Muscle layer of duodenum (tissue), 2 donors: ENCODE measurements around the gene BCORL1.
A peak's percentile ranks its signal among the peaks of the same experiment; 100 is the strongest.

Experiments
- H3K27ac ChIP-seq: one replicate; pipeline ENCODE4 v1.7.0; 2013; ENCODE audit warnings: mild to moderate bottlenecking, low read length
- H3K27me3 ChIP-seq: one replicate; pipeline ENCODE4 v1.7.0; 2013; ENCODE audit warnings: low read depth, mild to moderate bottlenecking, control low read depth, low read length
- H3K36me3 ChIP-seq, 2 donors: one replicate each; pipeline ENCODE4 v1.7.0; 2013; ENCODE audit warnings: low read length in 2 of 2, control low read depth in 1 of 2, mild to moderate bottlenecking in 1 of 2; ENCODE audit not compliant: insufficient read depth in 2 of 2, control insufficient read depth in 1 of 2
- H3K4me1 ChIP-seq, 2 donors: one replicate each; pipeline ENCODE4 v1.7.0; 2013; ENCODE audit warnings: low read length in 2 of 2, mild to moderate bottlenecking in 2 of 2, control low read depth in 1 of 2, moderate library complexity in 1 of 2; ENCODE audit not compliant: insufficient read depth in 2 of 2, control insufficient read depth in 1 of 2
- H3K4me3 ChIP-seq, 2 donors: one replicate each; pipeline ENCODE4 v1.7.0; 2013; ENCODE audit warnings: low read length in 2 of 2, low read depth in 1 of 2, mild to moderate bottlenecking in 1 of 2
- H3K9me3 ChIP-seq, 2 donors: one replicate each; pipeline ENCODE4 v1.7.0; 2013; ENCODE audit warnings: low read length in 2 of 2, control low read depth in 1 of 2, mild to moderate bottlenecking in 1 of 2; ENCODE audit not compliant: control insufficient read depth in 1 of 2
- donor health status: healthy.

The BCORL1 gene

DNA sequence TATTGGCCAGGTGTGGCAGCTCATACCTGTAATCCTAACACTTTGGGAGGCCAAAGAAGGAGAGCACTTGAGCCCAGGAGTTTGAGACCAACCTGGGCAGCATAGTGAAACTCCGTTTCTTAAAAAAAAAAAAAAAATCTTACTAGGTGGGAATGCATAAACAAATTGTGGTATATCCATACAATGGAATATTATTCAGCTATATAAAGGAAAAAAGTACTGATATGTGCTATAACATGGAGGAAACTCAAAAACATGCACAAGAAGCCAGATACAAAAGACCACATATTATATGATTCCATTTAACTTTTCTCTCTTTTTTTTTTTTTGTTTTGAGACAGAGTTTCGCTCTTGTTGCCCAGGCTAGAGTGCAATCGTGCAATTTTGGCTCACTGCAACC lies 13.5 kb upstream of the BCORL1 start:
- Histone ChIP-seq H3K4me3 (no peak overlapping the region), H3K36me3 (no peaks in the 10 kb centered on the region), H3K9me3 (no peaks in the 10 kb centered on the region), H3K4me1 (no peaks in the 10 kb centered on the region), H3K27ac (no peak overlapping the region), H3K27me3 (no peaks in the 10 kb centered on the region)

DNA sequence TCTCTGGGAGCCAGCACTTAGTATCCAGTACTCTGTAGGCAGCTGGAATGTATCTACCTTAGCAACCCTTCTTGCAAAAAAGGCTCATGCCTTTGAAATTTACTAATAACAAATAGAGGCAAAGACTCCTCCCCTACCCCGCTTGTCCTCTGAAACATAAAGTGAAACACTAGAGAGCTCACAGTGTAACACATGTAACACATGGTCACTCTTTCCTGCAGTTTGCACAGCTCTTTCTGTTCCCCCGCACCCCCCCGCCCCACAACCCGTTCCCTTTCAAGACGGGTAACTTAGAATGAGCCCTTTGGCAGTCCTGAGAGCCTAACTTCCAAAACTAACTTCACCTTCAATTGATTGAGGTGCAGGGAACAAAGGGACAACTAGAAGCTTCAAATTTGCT lies 6.0 kb upstream of the BCORL1 start:
- no peaks in the 10 kb centered on the region for H3K9me3 ChIP-seq

GRCh38 chrX:129979207-129979920 lies 3.1 kb upstream of the BCORL1 start:
- H3K4me3 ChIP-seq: no peak overlapping the region
- H3K27me3 ChIP-seq: no peaks in the 10 kb centered on the region
- H3K36me3 ChIP-seq: no peaks in the 10 kb centered on the region
- H3K27ac ChIP-seq: no peak overlapping the region
- H3K9me3 ChIP-seq: no peaks in the 10 kb centered on the region
- no peaks in the 10 kb centered on the region for H3K4me1 ChIP-seq

More for the DNA sequence above, 6.0 kb upstream of the BCORL1 start:
- Histone ChIP-seq H3K27ac (no peak overlapping the region), H3K4me3 (no peak overlapping the region), H3K27me3 (no peaks in the 10 kb centered on the region), H3K4me1 (no peaks in the 10 kb centered on the region), H3K36me3 (no peaks in the 10 kb centered on the region)

DNA sequence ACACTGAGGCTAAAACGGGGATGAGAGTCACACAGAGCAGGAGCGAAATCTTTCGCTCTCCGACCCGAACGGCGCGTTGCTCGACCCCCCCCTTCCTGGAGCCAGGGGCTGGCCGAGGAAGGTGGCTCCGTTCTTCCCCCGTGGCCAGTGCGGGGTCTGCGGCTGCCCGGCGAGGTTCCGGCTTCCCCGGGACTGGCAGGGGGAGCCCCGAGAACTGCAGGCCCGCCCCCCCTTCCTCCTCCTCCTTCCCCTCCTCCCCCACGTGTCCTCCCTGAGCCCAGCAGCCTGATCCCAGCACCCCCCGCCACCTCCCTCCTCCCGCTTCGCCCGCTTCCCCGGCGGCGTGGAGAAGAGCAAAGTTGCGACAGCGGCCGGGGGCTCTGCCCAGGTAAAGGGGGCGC lies 2.4 kb upstream of the BCORL1 start:
- H3K9me3 ChIP-seq: no peaks in the 10 kb centered on the region
- H3K27ac ChIP-seq: no peak overlapping the region
- H3K4me3 ChIP-seq: no peak overlapping the region
- H3K4me1 ChIP-seq: no peaks in the 10 kb centered on the region
- H3K27me3 ChIP-seq: no peaks in the 10 kb centered on the region
- no peaks in the 10 kb centered on the region for H3K36me3 ChIP-seq

- Histone ChIP-seq H3K4me1 (no peaks in the 10 kb centered on the region), H3K36me3 (no peaks in the 10 kb centered on the region), H3K9me3 (no peaks in the 10 kb centered on the region), H3K4me3 (peak overlapping the region in 1 of 2 donors; percentile 50), H3K27ac (no peak overlapping the region), H3K27me3 (no peaks in the 10 kb centered on the region)
Observed at GRCh38 chrX:129980540-129981199, 1.8 kb upstream of the BCORL1 start.

- Histone ChIP-seq H3K27ac (no peak overlapping the region), H3K4me3 (peak overlapping the region in 1 of 2 donors; percentile 50), H3K27me3 (no peaks in the 10 kb centered on the region), H3K4me1 (no peaks in the 10 kb centered on the region), H3K36me3 (no peaks in the 10 kb centered on the region), H3K9me3 (no peaks in the 10 kb centered on the region)
Observed at GRCh38 chrX:129981200-129981553, 1.3 kb upstream of the BCORL1 start.

- H3K4me3 ChIP-seq: peak overlapping the region in 1 of 2 donors; percentile 50
- H3K36me3 ChIP-seq: no peaks in the 10 kb centered on the region
- H3K9me3 ChIP-seq: no peaks in the 10 kb centered on the region
- no peaks in the 10 kb centered on the region for H3K27me3 ChIP-seq
- H3K4me1 ChIP-seq: no peaks in the 10 kb centered on the region
- H3K27ac ChIP-seq: no peak overlapping the region
Observed at GRCh38 chrX:129981752-129982299, 609 bp upstream of the BCORL1 start.

- H3K9me3 ChIP-seq: no peaks in the 10 kb centered on the region
- no peaks in the 10 kb centered on the region for H3K36me3 ChIP-seq
- no peaks in the 10 kb centered on the region for H3K27me3 ChIP-seq
- H3K4me3 ChIP-seq: no peak overlapping the region
- H3K27ac ChIP-seq: no peak overlapping the region
- H3K4me1 ChIP-seq: no peaks in the 10 kb centered on the region
Observed at GRCh38 chrX:129983575-129984110, 1.2 kb downstream of the BCORL1 start.

DNA sequence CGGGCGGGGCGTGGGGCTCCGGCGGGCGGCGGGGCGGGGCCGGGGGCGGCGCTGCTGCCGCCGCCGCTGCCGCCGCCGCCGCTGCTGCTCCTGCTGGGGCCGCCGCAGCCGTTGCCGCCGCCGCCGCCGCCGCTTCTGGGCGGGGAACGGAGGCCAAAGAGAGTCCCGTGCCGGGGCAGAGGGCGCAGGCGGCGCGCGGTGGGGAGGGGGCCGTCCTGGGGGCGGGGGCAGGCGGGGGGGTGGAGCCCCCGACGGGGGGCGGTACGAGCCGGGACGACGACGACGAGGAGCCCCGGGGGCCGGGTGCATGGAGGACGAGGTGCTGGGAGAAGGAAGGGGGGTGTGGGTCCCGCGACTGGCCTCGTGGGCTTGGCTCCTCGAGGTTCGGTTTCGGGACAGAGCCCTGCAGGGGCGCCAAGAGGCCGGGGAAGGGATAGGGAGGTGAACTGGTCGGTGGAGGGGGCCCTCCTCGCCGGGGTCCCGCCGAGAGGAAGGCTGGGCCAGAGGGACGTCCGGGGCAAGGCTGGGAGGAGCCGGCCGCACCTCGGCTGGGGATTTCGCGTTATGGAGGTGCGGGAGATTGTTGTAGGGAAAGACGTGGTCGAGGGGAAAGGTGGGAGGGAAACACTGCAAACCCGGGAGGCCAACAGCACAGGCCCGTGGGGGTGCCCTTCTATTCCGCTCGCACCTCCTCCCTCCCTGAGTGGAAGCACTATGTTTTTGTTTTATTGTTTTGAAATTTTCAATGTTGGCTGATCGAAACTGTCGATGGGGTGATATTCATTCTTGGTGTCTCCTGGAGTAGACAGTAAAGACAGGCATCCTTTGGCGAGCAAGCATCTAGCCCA lies 1.9 kb downstream of the BCORL1 start:
- Histone ChIP-seq H3K27me3 (no peaks in the 10 kb centered on the region), H3K4me1 (no peaks in the 10 kb centered on the region), H3K27ac (no peak overlapping the region), H3K9me3 (no peaks in the 10 kb centered on the region), H3K4me3 (peak overlapping the region; percentile 21 to 60), H3K36me3 (no peaks in the 10 kb centered on the region)

- Histone ChIP-seq H3K4me1 (no peaks in the 10 kb centered on the region), H3K27me3 (no peaks in the 10 kb centered on the region), H3K4me3 (no peak overlapping the region), H3K27ac (no peak overlapping the region), H3K36me3 (no peaks in the 10 kb centered on the region), H3K9me3 (no peaks in the 10 kb centered on the region)
Observed at GRCh38 chrX:129987871-129988270, 5.4 kb downstream of the BCORL1 start.

- Histone ChIP-seq H3K4me1 (peaks cover 0 to 4% of the 10 kb centered on the region in 2 donors), H3K9me3 (no peaks in the 10 kb centered on the region), H3K4me3 (no peak overlapping the region), H3K36me3 (no peaks in the 10 kb centered on the region), H3K27ac (no peak overlapping the region), H3K27me3 (no peaks in the 10 kb centered on the region)
Observed at GRCh38 chrX:129992181-129992580, 9.7 kb downstream of the BCORL1 start.
